Naive thymus-derived CD8-positive, alpha-beta T cell (primary cell): ENCODE data around the gene PRKCQ. TPM values are rescaled to one million over a fixed set of nuclear protein-coding genes. Genes with fewer than 3 reads are reported as not detected.
A peak's percentile ranks its signal among the peaks of the same experiment; 100 is the strongest.
"Not testable (repeated sequence)": the region's sequence is repeated elsewhere in the genome, so short reads cannot be mapped to it uniquely, and the experiment has no call there.

Experiments used
- ATAC-seq, 2 donors: fragments of 150-1000 bp; cut with Tn5 transposase in 1 of 2; sonication (Bioruptor Pico), chemical (Tn5 transposase) in 1 of 2; 1 replicate in 1 of 2; 2 replicates in 1 of 2; pipeline ENCODE4 v1.10.0; 2021; ENCODE audit warnings: mild to moderate bottlenecking in 2 of 2, moderate library complexity in 2 of 2
- POLR2A ChIA-PET: fragments of 350-600 bp; sonication (Branson Sonifier 250); formaldehyde crosslinking; loops from one replicate; lab custom pipeline; 2021; ENCODE audit warnings: antibody characterized with exemption; lab: Charles Lee
- DNase-seq, 10 donors: peaks; one replicate each; pipeline versions ENCODE4 v3.0.0 to v3.0.0-alpha.2; 2020 to 2022
- H3K27ac Mint-ChIP-seq, 10 donors: one replicate each; pipeline ENCODE4 v1.8.0; 2020 to 2022; ENCODE audit warnings: mild to moderate bottlenecking in 10 of 10, mixed read lengths in 10 of 10, moderate library complexity in 4 of 10, inconsistent platforms in 1 of 10
- H3K27me3 Mint-ChIP-seq, 5 donors: one replicate each; pipeline ENCODE4 v1.8.0; 2021 to 2022; ENCODE audit warnings: mixed read lengths in 5 of 5
- H3K36me3 Mint-ChIP-seq, 3 donors: one replicate each; pipeline ENCODE4 v1.8.0; 2020 to 2022; ENCODE audit warnings: mixed read lengths in 3 of 3, mild to moderate bottlenecking in 2 of 3, inconsistent platforms in 1 of 3
- H3K4me1 Mint-ChIP-seq, 4 donors: one replicate each; pipeline ENCODE4 v1.8.0; 2021 to 2022; ENCODE audit warnings: mixed read lengths in 4 of 4
- H3K4me3 Mint-ChIP-seq, 10 donors: one replicate each; pipeline ENCODE4 v1.8.0; 2020 to 2022; ENCODE audit warnings: mild to moderate bottlenecking in 10 of 10, mixed read lengths in 10 of 10, moderate library complexity in 6 of 10, inconsistent platforms in 1 of 10
- H3K9me3 Mint-ChIP-seq, 9 donors: one replicate each; pipeline ENCODE4 v1.8.0; 2020 to 2022; ENCODE audit warnings: mixed read lengths in 9 of 9, mild to moderate bottlenecking in 3 of 9, inconsistent platforms in 1 of 9, moderate library complexity in 1 of 9
- polyA plus RNA-seq, 3 donors: library from polyadenylated mRNA; unstranded; fragments of 300-500 nt; fragmentation: Illumina TruSeq; gene quantifications; one replicate each; pipeline ENCODE4 v1.2.3, GENCODE V29; 2021
- total RNA-seq, 8 experiments: library from RNA in 2 of 8; stranded (reverse) in 2 of 8; gene quantifications; one replicate each; pipeline ENCODE4 v1.2.3 and lab custom pipeline; 2021 to 2026

The PRKCQ gene
- total and polyA plus RNA-seq, 5 experiments from 2014 or later: 30.9 to 60.0 (median 51.6) TPM

- peak overlapping the region; percentile 90 to 97 (median 94) for H3K4me3 Mint-ChIP-seq
- H3K27ac Mint-ChIP-seq: peak overlapping the region; percentile 94 to 99 (median 97)
- POLR2A ChIA-PET: interaction anchor here (0.6 to 9.0 kb wide), 8 partner anchors 7 to 108 kb away, joined by 3 to 350 read pairs (median 6); no protein-coding TSS in a partner anchor
- no peak for ATAC-seq
- no peak for DNase-seq
- H3K4me1 Mint-ChIP-seq: peaks cover 34 to 66% (median 56%) of the 10 kb centered on the region in 4 donors
- no peaks in the 10 kb centered on the region for H3K9me3 Mint-ChIP-seq
- peaks cover 0 to 5% (median 0%) of the 10 kb centered on the region in 5 donors for H3K27me3 Mint-ChIP-seq
- peaks cover 29 to 41% (median 37%) of the 10 kb centered on the region in 3 donors for H3K36me3 Mint-ChIP-seq
Measured at GRCh38 chr10:6581778-6582228, 1.7 kb upstream of the PRKCQ start.

- POLR2A ChIA-PET: interaction anchor here (0.5 to 9.0 kb wide), 14 partner anchors 8 to 135 kb away, joined by 3 to 350 read pairs (median 5); no protein-coding TSS in a partner anchor
Measured at GRCh38 chr10:6581223-6581622, 1.1 kb upstream of the PRKCQ start.

GRCh38 chr10:6580279-6581029, 378 bp upstream of the PRKCQ start:
- POLR2A ChIA-PET: interaction anchor here (0.5 to 9.0 kb wide), 14 partner anchors 9 to 135 kb away, joined by 3 to 350 read pairs (median 4); no protein-coding TSS in a partner anchor
- H3K36me3 Mint-ChIP-seq: peaks cover 20 to 30% (median 25%) of the 10 kb centered on the region in 3 donors

More at GRCh38 chr10:6581223-6581622, 1.1 kb upstream of the PRKCQ start:
- H3K9me3 Mint-ChIP-seq, H3K27me3 Mint-ChIP-seq, ATAC-seq, DNase-seq: not testable (repeated sequence)
- Mint-ChIP-seq H3K4me1 (peaks cover 33 to 65% (median 56%) of the 10 kb centered on the region in 4 donors), H3K4me3 (peak overlapping the region; percentile 90 to 97 (median 94)), H3K27ac (peak overlapping the region; percentile 94 to 99 (median 97)), H3K36me3 (peaks cover 25 to 36% (median 32%) of the 10 kb centered on the region in 3 donors)

GRCh38 chr10:6579183-6579903, 733 bp downstream of the PRKCQ start:
- DNase-seq: no peak
- no peak for ATAC-seq
- Mint-ChIP-seq H3K27ac (peak overlapping the region; percentile 88 to 97 (median 94)), H3K4me1 (peaks cover 43 to 74% (median 64%) of the 10 kb centered on the region in 4 donors), H3K36me3 (peaks cover 10 to 32% (median 17%) of the 10 kb centered on the region in 3 donors), H3K4me3 (peak overlapping the region; percentile 80 to 97 (median 93)), H3K27me3 (peaks cover 0 to 5% (median 0%) of the 10 kb centered on the region in 5 donors), H3K9me3 (no peaks in the 10 kb centered on the region)
- POLR2A ChIA-PET: interaction anchor here (0.7 to 9.0 kb wide), 11 partner anchors 10 to 377 kb away, joined by 3 to 350 read pairs (median 5); no protein-coding TSS in a partner anchor

More at GRCh38 chr10:6580279-6581029, 378 bp upstream of the PRKCQ start:
- peaks cover 0 to 5% (median 0%) of the 10 kb centered on the region in 5 donors for H3K27me3 Mint-ChIP-seq
- peaks cover 34 to 66% (median 60%) of the 10 kb centered on the region in 4 donors for H3K4me1 Mint-ChIP-seq
- H3K4me3 Mint-ChIP-seq: peak overlapping the region; percentile 90 to 97 (median 94)
- DNase-seq (peak; percentile 69 to 96 (median 88)), ATAC-seq (peak; percentile 69 to 76)
- H3K27ac Mint-ChIP-seq: peak overlapping the region; percentile 94 to 99 (median 97)
- no peaks in the 10 kb centered on the region for H3K9me3 Mint-ChIP-seq

- ATAC-seq: no peak
- POLR2A ChIA-PET: interaction anchor here (0.7 to 9.0 kb wide), 18 partner anchors 8 to 377 kb away, joined by 3 to 350 read pairs (median 4); no protein-coding TSS in a partner anchor
- peak overlapping the region; percentile 80 to 97 (median 93) for H3K4me3 Mint-ChIP-seq
- peak overlapping the region; percentile 88 to 97 (median 94) for H3K27ac Mint-ChIP-seq
- no peaks in the 10 kb centered on the region for H3K9me3 Mint-ChIP-seq
- no peak for DNase-seq
- peaks cover 45 to 77% (median 67%) of the 10 kb centered on the region in 4 donors for H3K4me1 Mint-ChIP-seq
- peaks cover 6 to 28% (median 12%) of the 10 kb centered on the region in 3 donors for H3K36me3 Mint-ChIP-seq
- peaks cover 0 to 5% (median 0%) of the 10 kb centered on the region in 5 donors for H3K27me3 Mint-ChIP-seq
Measured at GRCh38 chr10:6578795-6579182, 1.3 kb downstream of the PRKCQ start.

- H3K4me1 Mint-ChIP-seq: peaks cover 47 to 77% (median 68%) of the 10 kb centered on the region in 4 donors
- H3K9me3 Mint-ChIP-seq: no peaks in the 10 kb centered on the region
- ATAC-seq (peak; percentile 30 to 40), DNase-seq (peak in 2 of 10 donors; percentile 54 to 56)
- H3K36me3 Mint-ChIP-seq: peaks cover 4 to 27% (median 10%) of the 10 kb centered on the region in 3 donors
- peak overlapping the region; percentile 80 to 97 (median 93) for H3K4me3 Mint-ChIP-seq
- H3K27me3 Mint-ChIP-seq: peaks cover 0 to 5% (median 0%) of the 10 kb centered on the region in 5 donors
- peak overlapping the region; percentile 88 to 97 (median 94) for H3K27ac Mint-ChIP-seq
- POLR2A ChIA-PET: interaction anchor here (0.7 to 9.0 kb wide), 19 partner anchors 8 to 105 kb away, joined by 3 to 350 read pairs (median 4); no protein-coding TSS in a partner anchor
Measured at GRCh38 chr10:6578251-6578771, 1.8 kb downstream of the PRKCQ start.

- peak; percentile 7 to 18 for ATAC-seq
- Mint-ChIP-seq H3K4me3 (peak overlapping the region; percentile 69 to 90 (median 82)), H3K27ac (peak overlapping the region; percentile 24 to 93 (median 86)), H3K4me1 (peaks cover 46 to 77% (median 68%) of the 10 kb centered on the region in 4 donors), H3K9me3 (no peaks in the 10 kb centered on the region), H3K36me3 (peaks cover 0 to 19% (median 2%) of the 10 kb centered on the region in 3 donors), H3K27me3 (peaks cover 0 to 5% (median 0%) of the 10 kb centered on the region in 5 donors)
- DNase-seq: peak in 2 of 10 donors; percentile 38 to 47
- POLR2A ChIA-PET: interaction anchor here (1.0 to 9.0 kb wide), 4 partner anchors 13 to 34 kb away, joined by 3 to 350 read pairs (median 16); no protein-coding TSS in a partner anchor
Measured at GRCh38 chr10:6576326-6576725, 3.8 kb downstream of the PRKCQ start.

GRCh38 chr10:6574664-6575176, 5.4 kb downstream of the PRKCQ start:
- H3K27ac Mint-ChIP-seq: peak overlapping the region in 9 of 10 donors; percentile 45 to 93 (median 76)
- H3K36me3 Mint-ChIP-seq: peaks cover 0 to 35% (median 7%) of the 10 kb centered on the region in 3 donors
- no peak for ATAC-seq
- H3K4me3 Mint-ChIP-seq: peak overlapping the region; percentile 47 to 90 (median 74)
- H3K27me3 Mint-ChIP-seq: peaks cover 0 to 5% (median 0%) of the 10 kb centered on the region in 5 donors
- H3K9me3 Mint-ChIP-seq: no peaks in the 10 kb centered on the region
- POLR2A ChIA-PET: interaction anchor here (0.6 to 4.0 kb wide), 3 partner anchors 11 to 91 kb away, joined by 3 to 15 read pairs (median 3); no protein-coding TSS in a partner anchor
- H3K4me1 Mint-ChIP-seq: peaks cover 59 to 92% (median 81%) of the 10 kb centered on the region in 4 donors
- no peak for DNase-seq

GRCh38 chr10:6570893-6571292, 9.2 kb downstream of the PRKCQ start:
- H3K36me3 Mint-ChIP-seq: peaks cover 0 to 51% (median 7%) of the 10 kb centered on the region in 3 donors
- POLR2A ChIA-PET: interaction anchor here (1.4 kb wide), 1 partner anchor 33 kb away, joined by 3 read pairs; no protein-coding TSS in a partner anchor
- H3K27ac Mint-ChIP-seq: peak overlapping the region; percentile 11 to 91 (median 80)
- no peaks in the 10 kb centered on the region for H3K27me3 Mint-ChIP-seq
- no peaks in the 10 kb centered on the region for H3K9me3 Mint-ChIP-seq
- H3K4me3 Mint-ChIP-seq: peak overlapping the region in 9 of 10 donors; percentile 1 to 62 (median 45)
- DNase-seq (no peak), ATAC-seq (no peak)
- peaks cover 59 to 97% (median 93%) of the 10 kb centered on the region in 4 donors for H3K4me1 Mint-ChIP-seq

- Mint-ChIP-seq H3K36me3 (peaks cover 0 to 43% (median 7%) of the 10 kb centered on the region in 3 donors), H3K9me3 (no peaks in the 10 kb centered on the region), H3K27me3 (no peaks in the 10 kb centered on the region), H3K4me3 (peak overlapping the region in 9 of 10 donors; percentile 8 to 67 (median 43)), H3K4me1 (peaks cover 53 to 97% (median 93%) of the 10 kb centered on the region in 4 donors), H3K27ac (peak overlapping the region; percentile 61 to 93 (median 80))
- DNase-seq: no peak
- POLR2A ChIA-PET: interaction anchor here (1.0 to 1.4 kb wide), 2 partner anchors 9 to 12 kb away, joined by 4 read pairs; no protein-coding TSS in a partner anchor
- ATAC-seq: peak in 1 of 2 donors; percentile 22
Measured at GRCh38 chr10:6569259-6569658, 10.8 kb downstream of the PRKCQ start.

GRCh38 chr10:6567884-6568283, 12.2 kb downstream of the PRKCQ start:
- H3K9me3 Mint-ChIP-seq: no peaks in the 10 kb centered on the region
- POLR2A ChIA-PET: no interaction called here
- no peak for ATAC-seq
- H3K27me3 Mint-ChIP-seq: no peaks in the 10 kb centered on the region
- peaks cover 0 to 38% (median 5%) of the 10 kb centered on the region in 3 donors for H3K36me3 Mint-ChIP-seq
- peak overlapping the region in 1 of 10 donors; percentile 8 for H3K4me3 Mint-ChIP-seq
- H3K4me1 Mint-ChIP-seq: peaks cover 55 to 97% (median 93%) of the 10 kb centered on the region in 4 donors
- peak overlapping the region in 9 of 10 donors; percentile 23 to 91 (median 69) for H3K27ac Mint-ChIP-seq
- no peak for DNase-seq
